GM18499 (cell line): Measurements from ENCODE around the gene FGF11.
"Not testable (repeated sequence)": the region's sequence is repeated elsewhere in the genome, so short reads cannot be mapped to it uniquely, and the experiment has no call there.

Source experiments
- ATAC-seq: cut with Tn5 transposase; IDR thresholded peaks from one replicate; pipeline ENCODE4 v1.9.1; 2021; ENCODE audit warnings: moderate number of reproducible peaks; ENCODE audit not compliant: insufficient read depth, unreplicated experiment

Gene FGF11

GRCh38 chr17:7445619-7445968, 6.3 kb downstream of the FGF11 start:
- no peak for ATAC-seq

GRCh38 chr17:7448461-7448860, 9.1 kb downstream of the FGF11 start:
- no peak for ATAC-seq

- ATAC-seq, result no peak
Observed at GRCh38 chr17:7459961-7460545, 20.7 kb downstream of the FGF11 start.

GRCh38 chr17:7460850-7461660, 21.7 kb downstream of the FGF11 start:
- no peak for ATAC-seq

GRCh38 chr17:7462474-7463371, 23.4 kb downstream of the FGF11 start:
- ATAC-seq, result no peak

- ATAC-seq, result no peak
Observed at GRCh38 chr17:7463372-7463846, 24.1 kb downstream of the FGF11 start.

GRCh38 chr17:7464081-7464480, 24.8 kb downstream of the FGF11 start:
- no peak for ATAC-seq

GRCh38 chr17:7465597-7466275, 26.4 kb downstream of the FGF11 start:
- ATAC-seq, result no peak

- ATAC-seq, result no peak
Observed at GRCh38 chr17:7466318-7466638, 27.0 kb downstream of the FGF11 start.

- ATAC-seq, result no peak
Observed at GRCh38 chr17:7466639-7467341, 27.5 kb downstream of the FGF11 start.

- no peak for ATAC-seq
Observed at GRCh38 chr17:7467498-7467897, 28.2 kb downstream of the FGF11 start.

GRCh38 chr17:7468290-7468689, 29.0 kb downstream of the FGF11 start:
- ATAC-seq, result no peak

- no peak for ATAC-seq
Observed at GRCh38 chr17:7468804-7469389, 29.6 kb downstream of the FGF11 start.

GRCh38 chr17:7469843-7470242, 30.5 kb downstream of the FGF11 start:
- not testable (repeated sequence) for ATAC-seq

GRCh38 chr17:7470457-7470973, 31.2 kb downstream of the FGF11 start:
- ATAC-seq, result not testable (repeated sequence)

GRCh38 chr17:7471729-7472128, 32.4 kb downstream of the FGF11 start:
- no peak for ATAC-seq

GRCh38 chr17:7474767-7475166, 35.5 kb downstream of the FGF11 start:
- ATAC-seq, result not testable (repeated sequence)

GRCh38 chr17:7475764-7476422, 36.6 kb downstream of the FGF11 start:
- no peak for ATAC-seq

GRCh38 chr17:7476494-7476893, 37.2 kb downstream of the FGF11 start:
- ATAC-seq, result no peak
